Hepatocyte (in vitro differentiated cells): ENCODE measurements around the gene DCT. TPM values are rescaled to one million over a fixed set of nuclear protein-coding genes. Genes with fewer than 3 reads are reported as not detected.
"Not testable (repeated sequence)": the region's sequence is repeated elsewhere in the genome, so short reads cannot be mapped to it uniquely, and the experiment has no call there.

Experiments used
- DNase-seq: peaks from one replicate; pipeline ENCODE4 v3.0.0-alpha.2; 2016; ENCODE audit warnings: low spot score
- H2AFZ ChIP-seq: fragments of 200-600 bp; sonication (generic); 2 replicates; pipeline ENCODE4 v1.6.0; 2016; ENCODE audit warnings: antibody characterized with exemption, mild to moderate bottlenecking
- H3K27ac ChIP-seq: fragments of 200-600 bp; sonication (generic); 2 replicates; pipeline ENCODE4 v1.5.1; 2016; ENCODE audit warnings: mild to moderate bottlenecking
- H3K27me3 ChIP-seq: fragments of 200-600 bp; sonication (generic); 2 replicates; pipeline ENCODE4 v1.6.1; 2016
- H3K36me3 ChIP-seq: fragments of 200-600 bp; sonication (generic); replicated peaks from 2 replicates; pipeline ENCODE4 v1.5.1; 2016; ENCODE audit warnings: low read depth; ENCODE audit not compliant: insufficient read depth
- H3K4me1 ChIP-seq: fragments of 200-600 bp; sonication (generic); 2 replicates; pipeline ENCODE4 v1.5.1; 2016; ENCODE audit warnings: mild to moderate bottlenecking, moderate library complexity; ENCODE audit not compliant: insufficient read depth
- H3K4me2 ChIP-seq: fragments of 200-600 bp; sonication (generic); 2 replicates; pipeline ENCODE4 v1.6.0; 2016
- H3K4me3 ChIP-seq: fragments of 200-600 bp; sonication (generic); 2 replicates; pipeline ENCODE4 v1.5.1; 2016; ENCODE audit warnings: mild to moderate bottlenecking
- H3K79me2 ChIP-seq: fragments of 200-600 bp; sonication (generic); 2 replicates; pipeline ENCODE4 v1.6.0; 2017; ENCODE audit warnings: mild to moderate bottlenecking
- H3K9me2 ChIP-seq: fragments of 200-600 bp; sonication (generic); replicated peaks from 2 replicates; pipeline ENCODE4 v1.6.0; 2017; ENCODE audit warnings: mild to moderate bottlenecking; ENCODE audit not compliant: insufficient read depth
- H3K9me3 ChIP-seq: fragments of 200-600 bp; sonication (generic); 2 replicates; pipeline ENCODE4 v1.5.1; 2016; ENCODE audit warnings: low read depth, mild to moderate bottlenecking
- H4K20me1 ChIP-seq: fragments of 200-600 bp; sonication (generic); 2 replicates; pipeline ENCODE4 v1.6.0; 2016; ENCODE audit warnings: mild to moderate bottlenecking; ENCODE audit not compliant: insufficient read depth, poor library complexity, severe bottlenecking
- CTCF ChIP-seq: fragments of 200-600 bp; sonication (generic); IDR thresholded peaks from 2 replicates; pipeline ENCODE4 v1.5.1; 2016; ENCODE audit warnings: antibody characterized with exemption, mild to moderate bottlenecking; ENCODE audit not compliant: poor library complexity
- EZH2 ChIP-seq: fragments of 200-600 bp; sonication (generic); IDR thresholded peaks from 2 replicates; pipeline ENCODE4 v1.6.1; 2016; ENCODE audit warnings: antibody characterized with exemption, mild to moderate bottlenecking, borderline replicate concordance
- EZH2phosphoT487 ChIP-seq: fragments of 200-600 bp; sonication (generic); IDR thresholded peaks from one replicate; pipeline ENCODE4 v1.6.1; 2018; ENCODE audit warnings: antibody characterized with exemption, mild to moderate bottlenecking, low read depth, moderate library complexity; ENCODE audit not compliant: unreplicated experiment, severe bottlenecking
- WGBS: methylation state at CpG from one replicate; pipeline ENCODE4 v1.1.6; 2016; ENCODE audit warnings: low lambda C conversion rate; ENCODE audit errors: missing lambda C conversion rate; 5-methylcytosine and 5-hydroxymethylcytosine counted together
- polyA plus RNA-seq: library from polyadenylated mRNA; unstranded; fragments of >200 nt; fragmentation: Nextera tagmentation; extraction: Ambion mirVana; gene quantifications from 2 replicates; pipeline ENCODE4 v1.2.1, GENCODE V29; 2016
- total RNA-seq: library from RNA; depleted of rRNA; stranded (reverse); fragments of >200 nt; gene quantifications from 2 replicates; pipeline ENCODE4 v1.2.3, GENCODE V29; 2014

The DCT gene
- total RNA-seq (not detected in 2 replicates), polyA plus RNA-seq (not detected in 2 replicates)

- Histone ChIP-seq H3K4me3 (no peak within 1 kb of the TSS), H3K27me3 (no peaks in the 10 kb centered on the region), H3K9me3 (no peaks in the 10 kb centered on the region), H2AFZ (no peak within 1 kb of the TSS), H3K79me2 (no peaks in the 10 kb centered on the region), H3K9me2 (no peaks in the 10 kb centered on the region), H4K20me1 (no peaks in the 10 kb centered on the region), H3K27ac (no peak within 1 kb of the TSS), H3K4me1 (no peaks in the 10 kb centered on the region), H3K36me3 (no peaks in the 10 kb centered on the region), H3K4me2 (no peak within 1 kb of the TSS)
- 43% methylated on average over 3 of the region's 3 CpGs for WGBS
- DNase-seq, result no peak
- no peak for TF ChIP-seq EZH2
- no peak for TF ChIP-seq EZH2phosphoT487
- no peak for TF ChIP-seq CTCF
These were observed at the start of gene DCT for GRCh38 chr13:94479616-94480015. TSS of gene DCT (minus strand) at chr13:94479682. CDS start at chr13:94479255, 427 bp downstream.

- not testable (repeated sequence) for H3K9me3 ChIP-seq, H3K4me3 ChIP-seq, H2AFZ ChIP-seq, H3K79me2 ChIP-seq, H3K27me3 ChIP-seq, H3K27ac ChIP-seq, H3K36me3 ChIP-seq, H3K9me2 ChIP-seq, H4K20me1 ChIP-seq, H3K4me2 ChIP-seq, DNase-seq, H3K4me1 ChIP-seq
- 66% methylated on average over 7 of the region's 7 CpGs for WGBS
These were observed 47.5 kb upstream of the DCT start for GRCh38 chr13:94526956-94527355.

- Histone ChIP-seq H3K9me2 (no peaks in the 10 kb centered on the region), H3K9me3 (no peaks in the 10 kb centered on the region), H3K4me1 (no peaks in the 10 kb centered on the region), H3K4me3 (no peak overlapping the region), H3K79me2 (no peaks in the 10 kb centered on the region), H4K20me1 (no peaks in the 10 kb centered on the region), H3K27me3 (no peaks in the 10 kb centered on the region), H3K36me3 (no peaks in the 10 kb centered on the region), H3K4me2 (no peak overlapping the region), H2AFZ (no peak overlapping the region), H3K27ac (no peak overlapping the region)
- no peak for DNase-seq
- 93% methylated on average over 2 of the region's 2 CpGs for WGBS
- TF ChIP-seq CTCF (no peak), EZH2 (no peak), EZH2phosphoT487 (no peak)
These were observed 46.3 kb upstream of the DCT start for GRCh38 chr13:94525781-94526180.

- H3K27ac ChIP-seq, result no peak overlapping the region
- no peaks in the 10 kb centered on the region for H3K27me3 ChIP-seq
- H3K79me2 ChIP-seq, result no peaks in the 10 kb centered on the region
- H2AFZ ChIP-seq, result no peak overlapping the region
- H3K4me2 ChIP-seq, result no peak overlapping the region
- H3K4me1 ChIP-seq, result no peaks in the 10 kb centered on the region
- TF ChIP-seq CTCF, result no peak
- TF ChIP-seq EZH2, result no peak
- TF ChIP-seq EZH2phosphoT487, result no peak
- H3K9me3 ChIP-seq, result no peaks in the 10 kb centered on the region
- H3K36me3 ChIP-seq, result no peaks in the 10 kb centered on the region
- DNase-seq, result no peak
- WGBS, result 81% methylated on average over 7 of the region's 7 CpGs
- H4K20me1 ChIP-seq, result no peaks in the 10 kb centered on the region
- H3K9me2 ChIP-seq, result no peaks in the 10 kb centered on the region
- no peak overlapping the region for H3K4me3 ChIP-seq
These were observed 44.9 kb upstream of the DCT start for GRCh38 chr13:94524407-94524806.
